IMR-90 (cell line): ENCODE data around the gene MED12L. TPM values are rescaled to one million over a fixed set of nuclear protein-coding genes. Genes with fewer than 3 reads are reported as not detected.

Source experiments
- ATAC-seq: fragments of 200-7000 bp; cut with Tn5 transposase; 2 replicates; pipeline ENCODE4 v1.9.1; 2020; ENCODE audit warnings: low read depth, mild to moderate bottlenecking, moderate library complexity
- BruUV-seq: library from RNA; stranded (reverse); fragments of 400-500 nt; replicated peaks from 2 replicates; lab custom pipeline; 2021; lab: Mats Ljungman, UMichigan
- CTCF ChIA-PET: fragments of 300-600 bp; formaldehyde crosslinking; extraction: SDS; loops from one replicate; lab custom pipeline; 2021; ENCODE audit warnings: antibody characterized with exemption; lab: Yijun Ruan, JAX
- POLR2A ChIA-PET: fragments of 300-600 bp; sonication (Branson Sonifier 250); formaldehyde crosslinking; loops from one replicate; lab custom pipeline; 2022; ENCODE audit warnings: antibody characterized with exemption; ENCODE audit not compliant: unreplicated experiment; lab: Charles Lee
- DNase-seq: peaks from one replicate; pipeline ENCODE4 v3.0.0; 2013
- H2AFZ ChIP-seq: replicated peaks from 2 replicates; pipeline ENCODE3; 2013; ENCODE audit warnings: low read length, mild to moderate bottlenecking; ENCODE audit not compliant: poor library complexity
- H2AK5ac ChIP-seq: 2 replicates; pipeline ENCODE4 v1.6.1; 2013; ENCODE audit warnings: low read depth, low read length, inconsistent platforms
- H2AK9ac ChIP-seq: replicated peaks from 2 replicates; pipeline ENCODE3; 2013; ENCODE audit warnings: mild to moderate bottlenecking, low read depth, low read length, moderate library complexity; ENCODE audit not compliant: poor library complexity
- H2BK120ac ChIP-seq: 2 replicates; pipeline ENCODE4 v1.6.1; 2013; ENCODE audit warnings: low read depth, low read length, inconsistent platforms
- H2BK15ac ChIP-seq: 3 replicates; pipeline ENCODE4 v1.6.1; 2013; ENCODE audit warnings: low read depth, low read length, inconsistent platforms
- H2BK20ac ChIP-seq: 2 replicates; pipeline ENCODE4 v1.6.1; 2013; ENCODE audit warnings: low read depth, mild to moderate bottlenecking, inconsistent platforms, low read length, moderate library complexity
- H2BK5ac ChIP-seq: 2 replicates; pipeline ENCODE4 v1.6.1; 2013; ENCODE audit warnings: mild to moderate bottlenecking, low read depth, low read length, inconsistent platforms; ENCODE audit not compliant: poor library complexity, severe bottlenecking
- H3K14ac ChIP-seq: replicated peaks from 2 replicates; pipeline ENCODE4 v1.6.1; 2013; ENCODE audit warnings: low read depth, low read length, inconsistent platforms
- H3K18ac ChIP-seq: 2 replicates; pipeline ENCODE4 v1.6.1; 2013; ENCODE audit warnings: low read depth, low read length, control low read depth
- H3K23ac ChIP-seq: 2 replicates; pipeline ENCODE4 v1.6.1; 2013; ENCODE audit warnings: low read depth, low read length, inconsistent platforms
- H3K27ac ChIP-seq: 2 replicates; pipeline ENCODE4 v1.5.1; 2013; ENCODE audit warnings: mild to moderate bottlenecking, control low read depth, low read length; ENCODE audit not compliant: insufficient read depth
- H3K27me3 ChIP-seq: 2 replicates; pipeline ENCODE4 v1.6.1; 2013; ENCODE audit warnings: low read length; ENCODE audit not compliant: control insufficient read depth, insufficient read depth
- H3K36me3 ChIP-seq: 2 replicates; pipeline ENCODE4 v1.6.1; 2013; ENCODE audit warnings: low read length, mixed read lengths; ENCODE audit not compliant: control insufficient read depth, insufficient read depth
- H3K4ac ChIP-seq: 2 replicates; pipeline ENCODE4 v1.6.1; 2013; ENCODE audit warnings: low read depth, low read length, inconsistent platforms
- H3K4me1 ChIP-seq: 2 replicates; pipeline ENCODE4 v1.6.1; 2013; ENCODE audit warnings: low read length, mixed read lengths; ENCODE audit not compliant: control insufficient read depth, insufficient read depth
- H3K4me2 ChIP-seq: 2 replicates; pipeline ENCODE4 v1.6.1; 2013; ENCODE audit warnings: low read depth, mild to moderate bottlenecking, control low read depth, low read length, moderate library complexity
- H3K4me3 ChIP-seq: 2 replicates; pipeline ENCODE4 v1.5.1; 2013; ENCODE audit warnings: low read depth, mild to moderate bottlenecking, control low read depth, low read length, moderate library complexity; ENCODE audit not compliant: insufficient read depth
- H3K56ac ChIP-seq: 2 replicates; pipeline ENCODE4 v1.6.1; 2013; ENCODE audit warnings: low read length, inconsistent platforms; ENCODE audit not compliant: insufficient read depth; ENCODE audit errors: extremely low read depth
- H3K79me1 ChIP-seq, 2 experiments: 2 replicates each; pipeline ENCODE4 v1.6.1; 2013; ENCODE audit warnings: low read length in 2 of 2, inconsistent platforms in 1 of 2, low read depth in 1 of 2
- H3K9ac ChIP-seq: 2 replicates; pipeline ENCODE4 v1.6.1; 2013; ENCODE audit warnings: low read depth, low read length, control low read depth
- H3K9me1 ChIP-seq: 2 replicates; pipeline ENCODE4 v1.6.1; 2013; ENCODE audit warnings: low read length, inconsistent platforms; ENCODE audit not compliant: insufficient read depth
- H3K9me3 ChIP-seq: 2 replicates; pipeline ENCODE4 v1.6.1; 2013; ENCODE audit warnings: low read length; ENCODE audit not compliant: control insufficient read depth, insufficient read depth
- H4K20me1 ChIP-seq: 2 replicates; pipeline ENCODE4 v1.6.1; 2013; ENCODE audit warnings: low read length, inconsistent platforms; ENCODE audit not compliant: insufficient read depth
- H4K5ac ChIP-seq: 2 replicates; pipeline ENCODE4 v1.6.1; 2013; ENCODE audit warnings: mild to moderate bottlenecking, low read depth, low read length, control low read depth
- H4K8ac ChIP-seq, 2 experiments: 2 replicates each; pipeline ENCODE4 v1.6.1; 2013; ENCODE audit warnings: low read depth in 2 of 2, low read length in 2 of 2, control low read depth in 1 of 2, inconsistent platforms in 1 of 2
- H4K91ac ChIP-seq: 2 replicates; pipeline ENCODE4 v1.6.1; 2013; ENCODE audit warnings: low read depth, low read length, inconsistent platforms; ENCODE audit not compliant: insufficient read depth
- BHLHE40 ChIP-seq: fragments of 150-350 bp; IDR thresholded peaks from 2 replicates; pipeline ENCODE4 v1.6.1; 2016; ENCODE audit warnings: mild to moderate bottlenecking, low read depth, low read length
- CEBPB ChIP-seq: IDR thresholded peaks from 2 replicates; pipeline ENCODE4 v1.6.1; 2012; ENCODE audit warnings: low read depth, low read length, improper control_type of control experiment
- CTCF ChIP-seq: conservative IDR thresholded peaks from 2 replicates; pipeline ENCODE4 v1.5.1; 2012; ENCODE audit warnings: mild to moderate bottlenecking, low read depth, low read length, improper control_type of control experiment
- ELK1 ChIP-seq: fragments of 150-350 bp; IDR thresholded peaks from 2 replicates; pipeline ENCODE4 v1.6.1; 2016; ENCODE audit warnings: low read depth, mild to moderate bottlenecking, low read length, moderate library complexity, borderline replicate concordance
- FOS ChIP-seq: fragments of 150-350 bp; IDR thresholded peaks from 2 replicates; pipeline ENCODE4 v1.6.1; 2016; ENCODE audit warnings: low read depth, low read length
- MAFK ChIP-seq: IDR thresholded peaks from 2 replicates; pipeline ENCODE4 v1.6.1; 2012; ENCODE audit warnings: low read depth, low read length, improper control_type of control experiment
- MAZ ChIP-seq: IDR thresholded peaks from 2 replicates; pipeline ENCODE4 v1.6.1; 2012; ENCODE audit warnings: low read depth, mild to moderate bottlenecking, low read length, improper control_type of control experiment, moderate library complexity, borderline replicate concordance
- MXI1 ChIP-seq: IDR thresholded peaks from 2 replicates; pipeline ENCODE4 v1.6.1; 2012; ENCODE audit warnings: low read depth, mild to moderate bottlenecking, low read length, moderate library complexity, borderline replicate concordance
- NFE2L2 ChIP-seq: fragments of 150-350 bp; IDR thresholded peaks from 2 replicates; pipeline ENCODE4 v1.6.1; 2016; ENCODE audit warnings: low read depth, mild to moderate bottlenecking, low read length
- POLR2A ChIP-seq: IDR thresholded peaks from 2 replicates; pipeline ENCODE4 v1.6.1; 2012; ENCODE audit warnings: mild to moderate bottlenecking, low read depth, low read length
- RAD21 ChIP-seq: IDR thresholded peaks from 2 replicates; pipeline ENCODE4 v1.6.1; 2012; ENCODE audit warnings: low read length, improper control_type of control experiment
- RCOR1 ChIP-seq: IDR thresholded peaks from 2 replicates; pipeline ENCODE4 v1.6.1; 2012; ENCODE audit warnings: mild to moderate bottlenecking, low read length, improper control_type of control experiment; ENCODE audit not compliant: insufficient replicate concordance
- RFX5 ChIP-seq: IDR thresholded peaks from 2 replicates; pipeline ENCODE4 v1.8.0; 2012; ENCODE audit warnings: low read depth, mild to moderate bottlenecking, low read length, moderate library complexity
- SMC3 ChIP-seq: fragments of 150-350 bp; IDR thresholded peaks from 2 replicates; pipeline ENCODE4 v1.6.1; 2016; ENCODE audit warnings: low read depth, mild to moderate bottlenecking, antibody characterized with exemption, low read length, moderate library complexity
- USF2 ChIP-seq: fragments of 150-350 bp; IDR thresholded peaks from 2 replicates; pipeline ENCODE4 v1.6.1; 2017; ENCODE audit warnings: mild to moderate bottlenecking, antibody characterized with exemption, low read length, low read depth
- WGBS, 2 experiments: methylation state at CpG; one replicate each; pipeline versions ENCODE4 v1.1.5 to v1.1.7; 2013; ENCODE audit warnings: missing lambda C conversion rate in 2 of 2; ENCODE audit not compliant: insufficient read length in 1 of 2; ENCODE audit errors: extremely low coverage in 2 of 2; 5-methylcytosine and 5-hydroxymethylcytosine counted together
- dilution Hi-C: fragments of 300-500 bp; cut with HindIII; formaldehyde crosslinking; loops from one replicate; pipeline ENCODE4 v1.14.3; 2018; ENCODE audit warnings: low sequenced_read_pairs; ENCODE audit not compliant: unreplicated experiment
- in situ Hi-C: fragments of 300-500 bp; cut with MboI; formaldehyde crosslinking; loops from 3 replicates; pipeline ENCODE4 v1.14.3; 2019; ENCODE audit warnings: low sequenced_read_pairs, inconsistent platforms, mixed read lengths
- intact Hi-C: fragments of 100-400 bp; cut with micrococcal nuclease; formaldehyde crosslinking; loops from 2 replicates; pipeline ENCODE4 v1.10.0; 2022
- polyA plus RNA-seq, 3 experiments: library from polyadenylated mRNA; depleted of rRNA; stranded (reverse); fragments of >200 nt; gene quantifications; 2 replicates each; pipeline ENCODE4 v1.2.3, GENCODE V29; 2012; ENCODE audit warnings: low replicate concordance in 1 of 3
- total RNA-seq: library from RNA; depleted of rRNA; stranded (reverse); fragments of >200 nt; gene quantifications from 2 replicates; pipeline ENCODE4 v1.2.3, GENCODE V29; 2012

The MED12L gene
- total and polyA plus RNA-seq, 2 of the 4 experiments (the other 2 are of a cell fraction), result 0.05 to 0.18 TPM

GRCh38 chr3:151171145-151171757, 85.8 kb downstream of the MED12L start:
- no peaks in the 10 kb centered on the region for H3K9me3 ChIP-seq
- 40% methylated on average over 1 of the region's 5 CpGs; no CpG with 5 or more reads in 1 of the 2 experiments for WGBS, 2 experiments
- H3K4ac ChIP-seq, result no peak overlapping the region; the same call in 1 of the 2 replicates
- H3K36me3 ChIP-seq, result no peaks in the 10 kb centered on the region
- H3K56ac ChIP-seq, result no peak overlapping the region
- no peaks in the 10 kb centered on the region for H3K79me1 ChIP-seq
- H3K27me3 ChIP-seq, result no peaks in the 10 kb centered on the region
- CTCF ChIA-PET, result interaction anchor here (1.0 to 2.3 kb wide), 2 partner anchors 15 to 111 kb away, joined by 4 to 7 read pairs; no protein-coding TSS in a partner anchor
- H4K91ac ChIP-seq, result no peak overlapping the region
- H3K9ac ChIP-seq, result no peak overlapping the region
- no peak overlapping the region for H3K4me3 ChIP-seq
- peak overlapping the region in 1 of 2 experiments; percentile 54; a peak in 2 of 4 replicates for H4K8ac ChIP-seq
- in situ Hi-C loops, result no loop called here
- H3K23ac ChIP-seq, result peak overlapping the region; percentile 31; the same call in 1 of the 2 replicates
- H2BK120ac ChIP-seq, result no peak overlapping the region
- H2AK9ac ChIP-seq, result peak overlapping the region; percentile 33
- H3K4me1 ChIP-seq, result no peaks in the 10 kb centered on the region
- H4K5ac ChIP-seq, result no peak overlapping the region
- no peak overlapping the region for H2BK5ac ChIP-seq
- dilution Hi-C loops, result no loop called here
- H3K4me2 ChIP-seq, result no peak overlapping the region
- H3K27ac ChIP-seq, result no peak overlapping the region
- ATAC-seq (no peak; the same call in 1 of the 2 replicates), DNase-seq (peak; percentile 27)
- no peak overlapping the region; the same call in 1 of the 2 replicates for H3K14ac ChIP-seq
- H2BK20ac ChIP-seq, result peak overlapping the region; percentile 47; the same call in 1 of the 2 replicates
- H3K9me1 ChIP-seq, result no peaks in the 10 kb centered on the region
- POLR2A ChIA-PET, result no interaction called here
- intact Hi-C loops, result no loop called here
- no TSS peak for BruUV-seq
- no peak overlapping the region for H2AK5ac ChIP-seq
- H2AFZ ChIP-seq, result peak overlapping the region; percentile 79
- no peaks in the 10 kb centered on the region for H4K20me1 ChIP-seq
- no peak overlapping the region for H3K18ac ChIP-seq
- H2BK15ac ChIP-seq, result no peak overlapping the region
- TF ChIP-seq CEBPB, result no peak
- no peak for TF ChIP-seq RCOR1
- no peak for TF ChIP-seq POLR2A
- no peak for TF ChIP-seq SMC3
- no peak for TF ChIP-seq MAZ
- no peak for TF ChIP-seq FOS
- no peak for TF ChIP-seq NFE2L2
- TF ChIP-seq MAFK, result no peak
- TF ChIP-seq CTCF, result no peak
- TF ChIP-seq USF2, result no peak
- TF ChIP-seq ELK1, result no peak
- no peak for TF ChIP-seq RAD21
- TF ChIP-seq BHLHE40, result no peak
- TF ChIP-seq RFX5, result no peak
- TF ChIP-seq MXI1, result no peak
